Chondrocyte (in vitro differentiated cells): ENCODE measurements around the gene KRT2. TPM values are rescaled to one million over a fixed set of nuclear protein-coding genes. Genes with fewer than 3 reads are reported as not detected.

Experiments
- DNase-seq: peaks from one replicate; pipeline ENCODE4 v3.0.0; 2021; ENCODE audit warnings: mixed read lengths, low spot score
- H3K27ac Mint-ChIP-seq: one replicate; pipeline ENCODE4 v1.8.0; 2021; ENCODE audit warnings: mild to moderate bottlenecking, moderate library complexity, mixed read lengths; ENCODE audit not compliant: unreplicated experiment
- H3K27me3 Mint-ChIP-seq: 2 replicates; pipeline ENCODE4 v1.8.0; 2021; ENCODE audit warnings: low read depth, mixed read lengths
- H3K36me3 Mint-ChIP-seq: 2 replicates; pipeline ENCODE4 v1.8.0; 2021; ENCODE audit warnings: low read depth, mixed read lengths
- H3K4me1 Mint-ChIP-seq: 2 replicates; pipeline ENCODE4 v1.8.0; 2021; ENCODE audit warnings: low read depth, mild to moderate bottlenecking, mixed read lengths
- H3K4me3 Mint-ChIP-seq: one replicate; pipeline ENCODE4 v1.8.0; 2021; ENCODE audit warnings: mild to moderate bottlenecking, moderate library complexity, mixed read lengths; ENCODE audit not compliant: unreplicated experiment
- H3K9me3 Mint-ChIP-seq: 2 replicates; pipeline ENCODE4 v1.8.0; 2021; ENCODE audit warnings: low read depth, mixed read lengths
- total RNA-seq: library from RNA; stranded (reverse); gene quantifications from 3 replicates; pipeline ENCODE4 v1.2.1, GENCODE V29; 2021
- TF ChIP-seq, protein P1 (sequence below): fragments of 200-600 bp; sonication (generic); IDR thresholded peaks from 2 replicates; pipeline ENCODE4 v1.5.0; 2021; ENCODE audit warnings: antibody characterized with exemption, mild to moderate bottlenecking, moderate library complexity

Gene KRT2
- total RNA-seq, 1 donor from 2014 or later, result not detected

DNA sequence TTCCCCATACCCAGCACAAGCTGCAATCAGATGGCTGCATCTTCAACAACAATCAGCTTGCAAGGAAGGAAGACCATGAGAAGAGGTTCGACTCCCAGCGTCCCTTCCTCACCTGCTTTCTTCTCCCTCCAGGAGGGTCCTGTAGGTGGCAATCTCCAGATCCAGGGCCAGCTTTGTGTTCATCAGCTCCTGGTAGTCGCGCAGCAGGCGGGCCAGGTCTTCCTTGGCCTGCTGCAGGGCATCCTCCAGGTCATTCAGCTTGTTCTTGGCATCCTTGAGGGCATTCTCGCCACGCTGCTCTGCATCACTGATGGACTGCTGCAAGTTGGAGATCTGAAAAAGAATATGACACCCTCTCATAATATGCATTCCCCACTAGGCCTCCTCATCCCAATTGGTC lies 24.2 kb upstream of the KRT2 start:
- no peaks in the 10 kb centered on the region for H3K36me3 Mint-ChIP-seq
- no peaks in the 10 kb centered on the region for H3K9me3 Mint-ChIP-seq
- peaks cover 49% of the 10 kb centered on the region for H3K27me3 Mint-ChIP-seq
- TF ChIP-seq, protein P1, sequence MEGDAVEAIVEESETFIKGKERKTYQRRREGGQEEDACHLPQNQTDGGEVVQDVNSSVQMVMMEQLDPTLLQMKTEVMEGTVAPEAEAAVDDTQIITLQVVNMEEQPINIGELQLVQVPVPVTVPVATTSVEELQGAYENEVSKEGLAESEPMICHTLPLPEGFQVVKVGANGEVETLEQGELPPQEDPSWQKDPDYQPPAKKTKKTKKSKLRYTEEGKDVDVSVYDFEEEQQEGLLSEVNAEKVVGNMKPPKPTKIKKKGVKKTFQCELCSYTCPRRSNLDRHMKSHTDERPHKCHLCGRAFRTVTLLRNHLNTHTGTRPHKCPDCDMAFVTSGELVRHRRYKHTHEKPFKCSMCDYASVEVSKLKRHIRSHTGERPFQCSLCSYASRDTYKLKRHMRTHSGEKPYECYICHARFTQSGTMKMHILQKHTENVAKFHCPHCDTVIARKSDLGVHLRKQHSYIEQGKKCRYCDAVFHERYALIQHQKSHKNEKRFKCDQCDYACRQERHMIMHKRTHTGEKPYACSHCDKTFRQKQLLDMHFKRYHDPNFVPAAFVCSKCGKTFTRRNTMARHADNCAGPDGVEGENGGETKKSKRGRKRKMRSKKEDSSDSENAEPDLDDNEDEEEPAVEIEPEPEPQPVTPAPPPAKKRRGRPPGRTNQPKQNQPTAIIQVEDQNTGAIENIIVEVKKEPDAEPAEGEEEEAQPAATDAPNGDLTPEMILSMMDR, result no peak
- no peak overlapping the region for H3K27ac Mint-ChIP-seq
- DNase-seq, result no peak
- H3K4me3 Mint-ChIP-seq, result no peak overlapping the region
- H3K4me1 Mint-ChIP-seq, result no peaks in the 10 kb centered on the region

DNA sequence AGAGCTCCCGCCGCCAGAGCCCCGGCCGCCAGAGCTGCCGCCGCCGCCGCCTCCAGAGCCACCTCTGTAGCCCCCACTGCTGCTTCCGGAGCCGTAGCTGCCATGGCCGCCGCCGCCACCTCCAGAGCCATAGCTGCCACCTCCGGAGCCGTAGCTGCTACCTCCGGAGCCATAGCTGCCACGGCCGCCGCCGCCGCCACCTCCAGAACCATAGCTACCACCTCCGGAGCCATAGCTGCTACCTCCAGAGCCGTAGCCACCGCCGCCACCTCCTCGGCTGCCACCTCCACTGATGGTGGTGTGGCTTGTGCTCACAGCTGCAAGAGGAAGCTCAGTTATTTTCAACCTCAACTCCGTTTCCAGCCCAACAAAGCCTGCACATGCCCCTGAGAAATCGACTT lies 23.3 kb upstream of the KRT2 start:
- peaks cover 44% of the 10 kb centered on the region for H3K27me3 Mint-ChIP-seq
- H3K9me3 Mint-ChIP-seq, result no peaks in the 10 kb centered on the region
- H3K4me3 Mint-ChIP-seq, result no peak overlapping the region
- H3K36me3 Mint-ChIP-seq, result no peaks in the 10 kb centered on the region
- H3K27ac Mint-ChIP-seq, result no peak overlapping the region
- TF ChIP-seq, protein P1, result no peak
- DNase-seq, result no peak
- no peaks in the 10 kb centered on the region for H3K4me1 Mint-ChIP-seq

DNA sequence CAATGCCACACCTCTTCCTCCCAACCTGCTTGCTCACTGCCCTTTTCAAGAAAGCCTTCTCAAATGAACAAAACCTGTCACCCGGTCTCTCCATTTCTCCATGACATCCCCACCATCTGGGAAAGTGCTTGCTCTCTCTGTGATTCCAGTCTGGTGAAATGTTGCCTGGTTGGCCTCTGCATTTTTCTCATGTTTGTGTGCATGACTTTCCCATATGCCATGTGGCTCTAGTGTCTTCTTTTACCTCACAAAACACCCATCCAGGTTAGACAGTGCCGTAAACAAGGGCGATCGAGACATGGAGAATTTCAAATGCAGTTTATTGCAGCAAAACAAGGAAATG lies 22.4 kb upstream of the KRT2 start:
- Mint-ChIP-seq H3K4me3 (no peak overlapping the region), H3K27me3 (peaks cover 44% of the 10 kb centered on the region), H3K9me3 (no peaks in the 10 kb centered on the region), H3K4me1 (no peaks in the 10 kb centered on the region), H3K27ac (no peak overlapping the region), H3K36me3 (no peaks in the 10 kb centered on the region)
- TF ChIP-seq, protein P1, result no peak
- no peak for DNase-seq

DNA sequence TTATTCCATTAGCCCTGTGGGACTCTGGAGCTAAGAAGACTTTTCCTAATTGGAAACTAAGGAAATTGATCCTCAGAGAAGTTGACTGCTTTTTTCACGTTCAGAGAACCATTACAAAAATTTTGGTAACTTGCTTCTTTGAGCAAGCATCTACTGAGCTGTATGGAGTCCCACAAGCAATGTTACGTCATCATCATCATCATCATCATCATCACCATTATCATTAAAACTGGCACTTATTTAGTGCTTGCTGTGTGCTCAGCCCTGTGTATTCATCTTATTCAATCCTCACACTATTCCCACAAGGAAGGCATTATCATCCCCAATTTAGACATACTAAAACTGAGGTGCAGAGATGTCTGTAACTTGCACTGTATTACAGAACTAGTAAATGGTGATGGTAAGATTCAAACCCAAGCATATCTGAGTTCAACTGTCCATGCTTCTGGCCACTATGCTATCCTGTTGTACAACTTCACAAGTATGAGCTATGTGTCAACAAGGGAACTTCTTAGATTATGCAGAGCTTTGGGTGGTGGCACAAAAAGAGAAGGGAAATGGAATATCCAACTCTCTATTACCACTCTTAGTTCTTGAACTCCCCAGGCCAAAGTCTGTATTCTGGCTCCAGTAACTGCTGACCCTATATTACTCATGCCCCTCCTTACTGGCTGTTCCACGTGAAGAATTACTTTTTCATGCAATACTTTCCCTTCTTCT lies 21.9 kb upstream of the KRT2 start:
- H3K27me3 Mint-ChIP-seq, result peaks cover 44% of the 10 kb centered on the region
- no peaks in the 10 kb centered on the region for H3K4me1 Mint-ChIP-seq
- H3K27ac Mint-ChIP-seq, result no peak overlapping the region
- no peaks in the 10 kb centered on the region for H3K9me3 Mint-ChIP-seq
- TF ChIP-seq, protein P1, result no peak
- H3K36me3 Mint-ChIP-seq, result no peaks in the 10 kb centered on the region
- no peak for DNase-seq
- no peak overlapping the region for H3K4me3 Mint-ChIP-seq

DNA sequence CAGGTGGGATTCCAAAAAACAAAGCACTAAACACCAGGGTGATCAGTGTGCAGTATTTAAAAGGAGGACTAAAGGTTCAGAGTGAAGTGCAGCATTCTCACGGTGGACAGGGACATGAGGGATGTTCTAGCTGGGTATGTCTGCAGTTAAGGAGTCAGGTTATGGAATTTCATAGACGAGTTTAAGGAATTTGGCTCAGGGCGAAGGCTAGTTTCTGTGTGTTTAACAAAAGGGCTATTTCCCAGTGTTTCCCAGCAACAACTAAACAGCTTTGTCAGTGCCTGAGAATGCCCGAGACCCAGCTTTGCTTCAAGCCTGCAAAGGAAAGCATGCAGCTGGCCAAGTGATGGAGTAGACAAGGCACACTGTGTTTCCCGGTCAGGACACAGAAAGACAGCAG lies 21.2 kb upstream of the KRT2 start:
- H3K27me3 Mint-ChIP-seq, result peaks cover 43% of the 10 kb centered on the region
- no peak for DNase-seq
- TF ChIP-seq, protein P1, result no peak
- no peaks in the 10 kb centered on the region for H3K4me1 Mint-ChIP-seq
- no peaks in the 10 kb centered on the region for H3K9me3 Mint-ChIP-seq
- H3K4me3 Mint-ChIP-seq, result no peak overlapping the region
- H3K36me3 Mint-ChIP-seq, result no peaks in the 10 kb centered on the region
- H3K27ac Mint-ChIP-seq, result no peak overlapping the region
